GM18951 (cell line): ENCODE data around the gene GRK5.

Experiments
- POLR2A ChIP-seq: IDR thresholded peaks from 4 replicates; pipeline ENCODE4 v1.6.1; 2011; ENCODE audit warnings: mild to moderate bottlenecking; ENCODE audit not compliant: insufficient read length, insufficient read depth; ENCODE audit errors: extremely low read depth
- in situ Hi-C: fragments of 300-500 bp; cut with MboI; formaldehyde crosslinking; loops from one replicate; pipeline ENCODE4 v1.12.0; 2022; ENCODE audit warnings: low sequenced_read_pairs, mixed read lengths, inconsistent platforms; ENCODE audit not compliant: unreplicated experiment

GRK5 gene

DNA sequence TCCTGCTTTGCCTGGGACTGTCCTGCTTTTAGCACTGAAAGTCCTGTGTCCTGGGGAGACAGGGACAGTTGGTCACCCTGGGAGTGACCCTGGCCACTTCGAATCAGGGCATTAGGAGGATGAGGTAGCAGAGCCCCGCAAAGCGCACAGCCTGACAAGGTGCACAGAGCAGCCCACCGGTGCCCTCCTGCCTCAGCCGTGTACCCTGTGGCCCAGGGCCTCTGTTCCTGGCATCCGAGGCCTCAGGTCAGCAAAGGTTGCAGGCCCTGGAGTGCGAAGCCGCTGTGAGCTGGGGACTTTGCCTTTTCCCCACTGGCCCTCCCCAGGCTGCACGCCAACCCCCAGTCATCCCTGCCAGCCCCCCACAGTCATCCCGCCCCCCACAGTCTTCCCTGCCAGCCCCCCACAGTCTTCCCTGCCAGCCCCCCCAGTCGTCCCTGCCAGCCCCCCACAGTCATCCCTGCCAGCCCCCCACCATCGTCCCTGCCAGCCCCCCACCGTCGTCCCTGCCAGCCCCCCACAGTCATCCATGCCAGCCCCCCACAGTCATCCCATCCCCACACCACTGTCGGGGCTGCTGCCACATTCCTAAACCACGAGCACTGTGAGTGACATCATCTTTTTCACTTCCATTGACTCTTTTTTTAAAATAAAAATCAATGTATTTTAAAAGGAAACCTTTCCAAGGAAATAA lies 243.4 kb downstream of the GRK5 start:
- no peak for TF ChIP-seq POLR2A
- in situ Hi-C loops, result no loop called here

DNA sequence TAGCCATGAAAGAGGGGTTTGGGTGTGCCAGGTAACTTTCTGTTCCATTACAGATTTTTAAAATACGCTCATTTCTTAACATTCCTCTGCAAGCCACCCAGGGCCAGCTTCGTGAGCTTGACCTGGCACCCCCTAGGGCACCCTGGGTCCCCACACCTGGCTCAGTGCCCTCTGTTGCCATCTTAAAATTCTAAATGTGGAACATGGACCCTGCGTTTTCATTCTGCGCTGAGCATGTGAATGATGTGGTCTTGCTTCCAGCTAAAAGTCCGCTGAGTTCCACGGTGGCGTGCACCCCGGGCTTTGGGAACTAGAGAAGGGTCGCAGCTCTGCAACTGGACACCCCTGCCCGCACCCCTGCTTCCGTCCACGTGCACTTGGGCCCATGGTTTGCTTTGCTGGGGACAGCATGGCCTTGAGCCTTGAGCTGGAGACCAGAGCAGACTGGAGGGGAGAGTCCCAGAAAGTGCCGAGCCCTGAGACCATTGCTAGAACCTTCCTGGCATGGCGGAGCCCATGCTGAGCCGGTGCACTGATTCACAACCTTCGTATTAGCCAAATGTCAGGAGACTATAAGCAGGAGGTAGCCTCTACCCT lies 244.0 kb downstream of the GRK5 start:
- in situ Hi-C loops, result no loop called here
- no peak for TF ChIP-seq POLR2A

DNA sequence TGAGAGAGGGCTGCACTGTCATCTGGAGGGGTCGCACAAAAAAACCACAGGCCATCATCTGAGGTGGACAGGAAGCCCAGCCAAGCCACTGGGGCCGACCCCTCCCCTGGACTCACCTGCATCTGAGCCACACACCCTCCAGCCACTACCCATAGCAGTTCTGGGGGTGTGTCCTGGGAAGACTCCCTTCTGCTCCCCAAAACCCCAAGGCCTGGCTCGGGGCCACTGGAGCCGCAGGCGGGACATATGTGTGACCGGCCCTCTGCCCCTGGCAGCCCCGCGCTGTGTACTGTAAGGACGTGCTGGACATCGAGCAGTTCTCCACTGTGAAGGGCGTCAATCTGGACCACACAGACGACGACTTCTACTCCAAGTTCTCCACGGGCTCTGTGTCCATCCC lies 245.0 kb downstream of the GRK5 start:
- in situ Hi-C loops, result no loop called here
- no peak for TF ChIP-seq POLR2A

DNA sequence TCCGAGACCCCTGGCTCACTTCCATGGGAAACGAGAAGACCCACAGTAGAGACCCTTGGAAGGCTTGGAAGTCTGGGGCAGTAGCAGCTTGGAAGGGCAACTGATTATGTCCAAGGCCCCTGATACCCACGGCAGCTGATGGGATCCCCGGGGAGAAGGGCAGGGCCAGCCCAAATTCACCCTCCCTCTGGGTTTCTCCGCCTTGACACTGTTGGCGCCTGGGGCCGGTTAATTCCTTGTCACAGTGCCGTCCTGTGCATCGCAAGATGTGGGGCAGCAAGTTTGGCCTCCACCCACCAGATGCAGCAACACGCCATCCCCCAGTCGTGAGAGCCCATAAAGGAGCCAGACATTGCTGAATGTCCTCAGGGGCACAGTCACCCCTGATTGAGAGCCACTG lies 245.9 kb downstream of the GRK5 start:
- no peak for TF ChIP-seq POLR2A
- in situ Hi-C loops, result no loop called here

DNA sequence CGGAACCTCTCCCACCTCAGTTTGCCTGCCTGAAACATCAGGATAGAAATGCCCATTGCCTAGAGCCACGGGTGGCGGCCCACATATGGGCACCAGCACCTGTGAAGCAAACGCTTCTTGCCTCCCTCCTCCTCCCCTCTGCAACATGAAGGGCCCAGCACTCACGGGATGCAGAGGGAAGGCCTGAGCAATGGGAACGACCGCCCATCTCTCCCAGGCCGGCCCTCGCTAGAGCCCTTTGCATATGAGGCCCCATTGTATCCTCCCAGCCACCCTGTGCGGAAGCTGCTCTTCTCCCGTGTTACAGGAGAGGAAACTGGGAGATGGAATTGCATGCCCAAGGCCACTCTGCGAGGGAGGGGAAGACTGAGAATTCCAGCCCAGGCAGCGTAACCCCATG lies 246.9 kb downstream of the GRK5 start:
- in situ Hi-C loops, result no loop called here
- TF ChIP-seq POLR2A, result no peak

DNA sequence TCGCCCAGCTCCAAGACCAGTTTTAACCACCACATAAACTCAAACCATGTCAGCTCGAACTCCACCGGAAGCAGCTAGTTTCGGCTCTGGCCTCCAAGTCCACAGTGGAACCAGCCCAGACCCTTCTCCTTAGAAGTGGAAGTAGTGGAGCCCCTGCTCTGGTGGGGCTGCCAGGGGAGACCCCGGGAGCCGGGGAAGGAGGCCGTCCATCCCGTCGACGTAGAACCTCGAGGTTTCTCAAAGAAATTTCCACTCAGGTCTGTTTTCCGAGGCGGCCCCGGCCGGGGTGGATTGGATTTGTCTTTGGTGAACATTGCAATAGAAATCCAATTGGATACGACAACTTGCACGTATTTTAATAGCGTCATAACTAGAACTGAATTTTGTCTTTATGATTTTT lies 247.6 kb downstream of the GRK5 start:
- TF ChIP-seq POLR2A, result no peak

DNA sequence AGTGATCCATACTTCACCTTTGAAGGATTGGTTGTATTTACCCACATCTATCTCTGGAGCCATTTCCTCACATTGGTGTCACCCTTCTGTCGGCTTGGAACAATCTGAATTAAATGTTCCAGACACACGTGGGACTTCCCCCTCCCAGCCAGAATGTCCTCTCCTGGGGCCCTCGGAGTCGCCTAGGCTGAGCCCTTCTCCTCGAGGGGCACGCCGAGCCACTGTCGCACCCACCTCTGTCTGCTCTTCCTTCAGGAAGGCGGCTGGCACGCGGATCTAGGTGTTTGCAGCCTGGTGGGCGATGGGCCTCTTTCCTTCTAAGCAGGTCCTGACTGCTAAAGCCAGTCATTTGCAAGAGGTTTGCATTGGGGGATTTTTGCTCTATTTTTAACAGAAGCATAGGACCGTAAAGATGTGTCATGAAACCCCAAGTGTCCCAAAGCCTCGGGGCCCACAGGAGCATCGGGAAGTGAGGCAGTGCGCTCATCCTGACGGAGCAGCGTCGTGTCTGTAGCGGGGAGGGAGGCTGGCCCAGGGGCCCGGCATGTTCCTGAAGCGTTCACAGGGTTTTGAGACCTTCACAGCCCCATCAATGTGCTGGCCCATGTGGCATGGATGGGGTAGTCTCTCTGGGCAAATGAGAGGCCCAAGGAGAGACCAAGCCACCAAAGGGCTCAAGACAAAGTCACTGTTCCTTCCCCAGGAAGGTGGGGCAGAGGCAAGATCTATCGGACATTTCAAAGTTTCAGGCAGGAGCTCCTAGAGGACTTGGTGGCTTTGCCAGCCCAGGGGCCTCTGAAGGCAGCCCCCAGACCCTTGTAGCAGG lies 248.5 kb downstream of the GRK5 start:
- TF ChIP-seq POLR2A, result no peak
- in situ Hi-C loops, result no loop called here

More for the DNA sequence above, 247.6 kb downstream of the GRK5 start:
- in situ Hi-C loops, result no loop called here

DNA sequence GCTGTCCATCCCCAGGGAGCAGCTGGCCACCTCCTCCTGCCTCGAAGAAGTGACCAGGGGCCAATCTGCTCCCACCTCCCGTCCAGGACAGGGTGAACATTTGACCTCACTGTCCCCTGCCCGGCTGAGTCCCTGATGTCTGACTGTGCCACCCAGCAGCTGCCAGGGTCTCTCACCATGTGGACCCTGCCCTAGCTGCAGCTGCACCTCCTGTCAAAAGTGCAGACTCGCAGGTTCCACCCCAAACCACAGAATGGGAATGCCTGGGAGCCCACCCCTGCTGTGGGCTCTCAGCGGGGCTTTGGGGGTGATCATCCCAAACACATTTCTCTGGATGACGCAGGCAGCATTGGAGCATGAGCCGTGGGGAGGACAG lies 249.1 kb downstream of the GRK5 start:
- in situ Hi-C loops, result no loop called here
- TF ChIP-seq POLR2A, result no peak

DNA sequence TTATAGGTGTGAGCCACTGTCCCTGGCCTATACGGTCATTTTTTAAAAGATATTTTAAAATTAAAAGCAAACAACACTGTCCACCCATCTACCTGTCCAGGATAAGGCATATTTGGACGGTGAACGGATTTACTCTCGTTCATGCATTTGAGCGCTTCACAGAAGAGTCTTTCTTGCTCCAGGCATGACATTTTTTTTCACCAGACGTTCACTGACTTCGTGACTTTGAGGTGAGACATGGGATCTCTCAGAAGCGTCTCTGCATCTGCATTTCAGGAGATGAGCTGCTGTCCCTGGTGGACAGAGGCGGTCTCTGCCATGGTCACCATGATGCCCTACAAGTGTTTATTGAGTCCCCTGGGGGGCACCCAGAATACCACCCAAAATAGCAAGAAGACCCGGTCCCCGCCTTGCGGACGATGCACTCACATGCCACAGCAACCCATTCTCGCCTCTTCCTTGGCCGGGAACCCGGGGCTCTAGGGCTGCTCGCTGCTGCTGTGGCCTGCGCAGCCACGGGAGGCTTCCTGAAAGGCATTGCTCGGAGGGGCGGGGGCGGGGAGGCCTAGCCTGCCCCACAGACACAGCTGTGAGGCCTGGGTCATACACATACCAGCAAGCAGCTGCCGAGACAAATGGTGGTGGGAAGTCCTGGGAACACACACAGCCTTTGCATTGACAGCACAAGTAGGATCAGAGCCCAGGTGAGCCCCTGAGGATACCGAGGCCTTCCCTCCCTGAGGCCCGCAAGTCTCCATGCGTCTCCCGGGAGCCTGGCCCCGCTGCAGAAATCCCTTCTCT lies 250.8 kb downstream of the GRK5 start:
- TF ChIP-seq POLR2A, result no peak
- in situ Hi-C loops, result no loop called here

DNA sequence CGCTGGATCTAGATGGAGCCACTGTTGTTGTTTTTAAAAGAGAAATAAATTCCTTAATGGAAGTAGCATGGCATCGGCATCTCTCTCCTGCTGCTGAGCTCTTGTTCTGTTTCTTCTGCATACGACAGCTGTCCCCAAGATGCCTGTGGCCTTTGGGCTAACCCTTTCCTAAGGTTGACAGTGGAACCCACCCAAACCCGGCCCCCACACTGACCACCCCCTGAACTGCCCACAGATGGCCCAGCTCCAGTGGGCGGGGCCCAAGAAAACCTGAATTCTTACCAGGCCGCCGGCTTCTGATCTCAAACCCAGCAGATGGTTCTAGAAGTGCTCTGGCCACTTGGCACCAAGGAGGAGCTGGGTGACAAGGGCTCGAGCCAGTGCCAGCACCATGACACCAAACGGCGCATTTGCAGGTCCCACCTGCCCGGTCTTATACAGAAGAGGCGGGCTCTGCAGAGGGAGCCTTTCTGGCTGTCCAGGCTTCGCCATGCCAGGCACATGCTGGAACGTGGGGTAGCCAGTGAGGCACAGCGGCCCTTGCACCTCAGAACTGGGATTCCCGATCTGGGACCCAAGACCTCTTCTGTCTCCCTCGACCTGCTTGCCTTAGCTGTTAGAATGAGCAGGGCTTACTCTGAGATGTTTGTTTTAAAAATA lies 252.4 kb downstream of the GRK5 start:
- in situ Hi-C loops, result no loop called here

DNA sequence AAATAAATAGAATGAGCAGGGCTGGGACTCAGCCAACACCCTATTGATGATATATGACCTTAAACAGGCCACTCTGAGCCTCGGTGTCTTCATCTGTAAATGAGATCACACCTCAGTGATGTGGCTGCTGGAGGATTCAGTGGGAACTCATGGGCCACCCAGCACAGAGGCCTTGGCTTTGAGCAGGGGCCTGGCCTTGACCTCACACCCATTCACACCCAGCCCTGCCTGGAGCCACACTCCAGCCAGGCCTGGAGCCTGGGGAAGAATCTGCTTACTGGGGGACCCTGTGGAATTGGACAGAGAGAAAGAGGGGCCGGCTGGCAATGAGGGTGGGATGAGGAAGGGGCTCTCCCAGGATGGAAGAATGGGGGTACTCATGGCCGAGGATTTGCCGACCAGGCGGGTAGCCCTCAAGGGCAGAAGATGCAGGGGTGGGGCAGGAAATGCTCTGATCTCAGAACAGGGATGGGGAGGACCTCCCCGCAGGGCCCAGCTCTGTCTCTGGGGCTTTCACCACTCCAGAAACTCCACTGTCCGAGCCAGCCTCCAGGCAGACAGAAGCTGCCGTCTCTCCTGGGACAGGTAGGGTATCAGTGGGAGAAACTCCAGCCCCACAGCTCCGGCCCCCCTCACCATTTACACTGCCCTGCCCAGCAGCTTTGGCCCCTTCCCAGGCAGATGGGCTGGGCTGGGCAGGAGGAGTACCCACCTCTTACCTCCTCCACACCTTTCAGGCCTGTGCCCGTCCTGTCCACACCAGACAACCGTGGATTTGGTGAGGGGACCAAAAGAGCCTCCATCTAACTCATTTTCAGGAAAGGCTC lies 253.2 kb downstream of the GRK5 start:
- TF ChIP-seq POLR2A, result no peak
- in situ Hi-C loops, result no loop called here

More for the DNA sequence above, 252.4 kb downstream of the GRK5 start:
- TF ChIP-seq POLR2A, result no peak

DNA sequence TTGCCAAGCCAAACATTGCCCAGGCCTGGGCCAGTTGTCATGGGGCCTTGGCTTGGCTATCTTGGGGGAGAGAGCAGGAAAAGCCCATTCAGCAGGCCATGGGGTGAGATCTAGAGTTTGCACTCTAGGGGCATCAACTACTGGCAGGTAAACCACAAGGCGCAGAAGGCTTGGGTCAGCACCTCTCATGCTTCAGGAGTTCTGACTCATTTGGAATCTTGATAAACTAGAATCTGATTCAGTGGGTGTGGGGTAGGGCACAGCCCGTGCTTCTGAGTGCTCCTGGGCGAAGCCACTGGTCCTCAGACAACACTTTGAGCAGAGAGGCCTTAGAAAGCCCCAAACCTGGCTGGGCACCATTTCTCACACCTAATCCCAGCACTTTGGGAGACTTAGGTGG lies 254.0 kb downstream of the GRK5 start:
- in situ Hi-C loops, result no loop called here
- TF ChIP-seq POLR2A, result no peak

DNA sequence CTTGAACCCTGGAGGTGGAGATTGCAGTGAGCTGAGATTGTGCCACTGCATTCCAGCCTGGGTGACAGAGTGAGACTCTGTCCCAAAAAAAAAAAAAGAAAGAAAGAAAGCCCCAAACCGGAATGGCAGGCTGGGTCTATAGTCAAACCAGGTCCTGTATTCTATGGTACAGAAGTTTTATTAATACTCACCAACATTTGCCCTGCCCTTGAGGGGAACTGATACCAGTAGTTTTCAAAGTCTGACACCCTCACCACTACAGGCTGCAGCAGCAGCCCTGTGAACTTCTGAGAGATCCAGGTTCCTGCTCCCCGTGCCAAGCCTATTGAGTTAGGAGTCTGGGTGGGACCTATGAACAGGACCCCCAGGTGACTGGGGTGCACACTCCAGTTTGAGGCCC lies 254.6 kb downstream of the GRK5 start:
- no peak for TF ChIP-seq POLR2A
- in situ Hi-C loops, result no loop called here
